Peyer's patch (tissue), 4 donors: ENCODE data around the gene RABGAP1.

Experiments used
- CTCF ChIP-seq, 6 experiments: fragments of 450-650 bp in 4 of 6; fragments of 200-600 bp in 2 of 6; sonication (generic) in 1 of 6; IDR thresholded peaks; one replicate each; pipeline ENCODE4 v1.5.1; 2017 to 2019; ENCODE audit warnings: antibody characterized with exemption in 6 of 6, mild to moderate bottlenecking in 3 of 6, moderate library complexity in 1 of 6
- POLR2A ChIP-seq, 2 donors: fragments of 450-650 bp; IDR thresholded peaks; one replicate each; pipeline ENCODE4 v1.5.1; 2017; ENCODE audit warnings: antibody characterized with exemption in 2 of 2, mild to moderate bottlenecking in 2 of 2, moderate library complexity in 2 of 2

DNA sequence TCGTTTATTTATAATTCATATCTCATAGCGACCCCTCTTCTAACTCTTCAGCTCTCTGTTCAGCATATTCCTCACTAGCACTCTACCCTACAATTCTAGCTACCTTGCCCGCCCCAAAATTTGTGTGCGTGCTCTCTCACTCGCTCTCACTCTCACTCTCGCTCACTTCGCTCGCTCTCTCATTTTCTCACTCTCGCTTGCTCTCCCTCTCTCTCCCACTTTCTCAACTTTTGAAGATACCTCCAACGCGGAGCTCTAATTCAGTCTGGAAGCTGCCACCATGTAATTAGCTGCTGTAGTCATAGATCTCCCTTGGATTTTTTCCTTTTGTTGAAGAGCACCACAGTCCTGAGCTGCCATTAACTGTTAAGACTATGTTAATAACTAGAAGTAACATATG is 123.1 kb downstream of the RABGAP1 start:
- no peak for TF ChIP-seq CTCF (IDR thresholded peaks at IDR 0.05)
- no peak for TF ChIP-seq POLR2A (IDR thresholded peaks at IDR 0.05)
